ENCODE results near the gene PIK3R5. TPM values are rescaled to one million over a fixed set of nuclear protein-coding genes. Genes with fewer than 3 reads are reported as not detected.

PIK3R5 gene
- total RNA-seq, 1 experiment from 2014 or later: 2.5 TPM

GRCh38 chr17:8949061-8949661, 16.3 kb downstream of the PIK3R5 start:
- H3K27ac ChIP-seq (ENCODE audit: low read depth, low read length): no peak overlapping the region
- DNase-seq (ENCODE audit: low read depth, low spot score) (no peak), ATAC-seq (no peak)
- no peaks in the 10 kb centered on the region for H3K36me3 ChIP-seq (ENCODE audit: control insufficient read depth in 1 of 2, insufficient read depth in 2 of 2, low read length in 2 of 2)
- H3K27me3 ChIP-seq (ENCODE audit: insufficient read depth, low read length): peaks cover 13% of the 10 kb centered on the region; the same call in 1 of the 2 replicates
- ChIA-PET POLR2A (no interaction called here), CTCF (no interaction called here), RAD21 (ENCODE audit: low non-redundant PET in 1 of 2, low total read pairs in 2 of 2, uncharacterized antibody in 2 of 2, unreplicated experiment in 2 of 2) (no interaction called here)
- no peaks in the 10 kb centered on the region for H3K79me2 ChIP-seq (ENCODE audit: insufficient read depth, low read length)
- H3K4me3 ChIP-seq (replicated peaks in 1 of 2; ENCODE audit: low read depth in 1 of 2, low read length in 2 of 2): no peak overlapping the region
- H2AFZ ChIP-seq (ENCODE audit: low read depth, low read length, poor library complexity, severe bottlenecking): no peak overlapping the region
- no peaks in the 10 kb centered on the region for H3K9me3 ChIP-seq (ENCODE audit: control insufficient read depth in 1 of 2, insufficient read depth in 1 of 2, low read depth in 1 of 2, low read length in 2 of 2)
- H3K4me1 ChIP-seq (ENCODE audit: control insufficient read depth in 1 of 2, insufficient read depth in 2 of 2, low read length in 2 of 2): peaks cover 0 to 7% of the 10 kb centered on the region in 2 experiments; a peak in 1 of 4 replicates
- no peaks in the 10 kb centered on the region for H3K9me2 ChIP-seq (ENCODE audit: insufficient read depth)
- TF ChIP-seq POLR2AphosphoS5 (IDR thresholded peaks at IDR 0.05; ENCODE audit: low read depth, low read length) (no peak), EZH2 (IDR thresholded peaks at IDR 0.05) (no peak)
- BruUV-seq (replicated peaks): no TSS peak
- no peaks in the 10 kb centered on the region for H4K20me1 ChIP-seq (ENCODE audit: insufficient read depth)
- no peak overlapping the region for H3K9ac ChIP-seq (ENCODE audit: low read length)
- no peak overlapping the region for H3K4me2 ChIP-seq (ENCODE audit: low read length)
- intact Hi-C loops (cut with micrococcal nuclease): no loop called here

DNA sequence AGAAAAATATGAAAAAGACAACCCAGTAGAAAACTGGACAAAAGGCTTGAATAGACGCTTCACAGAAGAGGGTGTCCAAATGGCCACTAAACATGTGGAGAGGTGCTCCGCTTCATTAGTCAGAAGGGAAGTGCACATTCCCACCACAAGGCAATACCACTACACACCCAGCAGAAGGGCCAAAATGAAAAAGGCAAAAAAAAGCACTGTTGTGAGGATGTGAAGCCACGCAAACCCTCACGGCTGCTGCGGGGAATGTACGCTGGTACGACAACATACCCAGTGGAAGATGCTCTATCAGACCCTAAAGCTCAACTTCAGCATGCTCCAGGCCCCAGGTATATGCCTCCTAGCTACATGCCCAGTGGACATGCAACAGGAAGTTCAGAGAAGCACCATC, 17.0 kb downstream of the PIK3R5 start:
- intact Hi-C loops (cut with micrococcal nuclease): no loop called here
- Histone ChIP-seq H3K9me3 (ENCODE audit: control insufficient read depth in 1 of 2, insufficient read depth in 1 of 2, low read depth in 1 of 2, low read length in 2 of 2) (no peaks in the 10 kb centered on the region), H3K27ac (ENCODE audit: low read depth, low read length) (no peak overlapping the region), H3K36me3 (ENCODE audit: control insufficient read depth in 1 of 2, insufficient read depth in 2 of 2, low read length in 2 of 2) (no peaks in the 10 kb centered on the region), H3K9me2 (ENCODE audit: insufficient read depth) (no peaks in the 10 kb centered on the region), H3K79me2 (ENCODE audit: insufficient read depth, low read length) (no peaks in the 10 kb centered on the region), H4K20me1 (ENCODE audit: insufficient read depth) (no peaks in the 10 kb centered on the region), H2AFZ (ENCODE audit: low read depth, low read length, poor library complexity, severe bottlenecking) (no peak overlapping the region), H3K4me1 (ENCODE audit: control insufficient read depth in 1 of 2, insufficient read depth in 2 of 2, low read length in 2 of 2) (peaks cover 0 to 7% of the 10 kb centered on the region in 2 experiments; a peak in 1 of 4 replicates), H3K4me3 (replicated peaks in 1 of 2; ENCODE audit: low read depth in 1 of 2, low read length in 2 of 2) (no peak overlapping the region), H3K4me2 (ENCODE audit: low read length) (no peak overlapping the region), H3K9ac (ENCODE audit: low read length) (no peak overlapping the region), H3K27me3 (ENCODE audit: insufficient read depth, low read length) (peaks cover 13% of the 10 kb centered on the region; the same call in 1 of the 2 replicates)
- CTCF ChIA-PET: no interaction called here
- POLR2A ChIA-PET: no interaction called here
- TF ChIP-seq POLR2A (IDR thresholded peaks at IDR 0.05; ENCODE audit: borderline replicate concordance, extremely low read depth, insufficient read depth, insufficient read length) (no peak), JUND (IDR thresholded peaks at IDR 0.05) (no peak), CTCF (IDR thresholded peaks at IDR 0.05 in 2 of 3, conservative IDR thresholded peaks at IDR 0.05 in 1 of 3; ENCODE audit: borderline replicate concordance in 1 of 3, insufficient read depth in 1 of 3, low read depth in 2 of 3, low read length in 2 of 3) (0 out of 6 replicates have a peak, but pooled peaks of 1 of the 3 experiments have one; percentile 10)
- TF ChIP-seq, protein P1, sequence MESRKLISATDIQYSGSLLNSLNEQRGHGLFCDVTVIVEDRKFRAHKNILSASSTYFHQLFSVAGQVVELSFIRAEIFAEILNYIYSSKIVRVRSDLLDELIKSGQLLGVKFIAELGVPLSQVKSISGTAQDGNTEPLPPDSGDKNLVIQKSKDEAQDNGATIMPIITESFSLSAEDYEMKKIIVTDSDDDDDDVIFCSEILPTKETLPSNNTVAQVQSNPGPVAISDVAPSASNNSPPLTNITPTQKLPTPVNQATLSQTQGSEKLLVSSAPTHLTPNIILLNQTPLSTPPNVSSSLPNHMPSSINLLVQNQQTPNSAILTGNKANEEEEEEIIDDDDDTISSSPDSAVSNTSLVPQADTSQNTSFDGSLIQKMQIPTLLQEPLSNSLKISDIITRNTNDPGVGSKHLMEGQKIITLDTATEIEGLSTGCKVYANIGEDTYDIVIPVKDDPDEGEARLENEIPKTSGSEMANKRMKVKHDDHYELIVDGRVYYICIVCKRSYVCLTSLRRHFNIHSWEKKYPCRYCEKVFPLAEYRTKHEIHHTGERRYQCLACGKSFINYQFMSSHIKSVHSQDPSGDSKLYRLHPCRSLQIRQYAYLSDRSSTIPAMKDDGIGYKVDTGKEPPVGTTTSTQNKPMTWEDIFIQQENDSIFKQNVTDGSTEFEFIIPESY (IDR thresholded peaks at IDR 0.05; ENCODE audit: extremely low read depth, insufficient replicate concordance, low read length): no peak
- no TSS peak for BruUV-seq (replicated peaks)
- ATAC-seq (no peak), DNase-seq (ENCODE audit: low read depth, low spot score) (no peak)
- RAD21 ChIA-PET (ENCODE audit: low non-redundant PET in 1 of 2, low total read pairs in 2 of 2, uncharacterized antibody in 2 of 2, unreplicated experiment in 2 of 2): no interaction called here

Measured in HCT116 (cell line).